Urinary bladder (tissue), 4 donors: ENCODE data around the gene BCL7A. TPM values are rescaled to one million over a fixed set of nuclear protein-coding genes. Genes with fewer than 3 reads are reported as not detected.
A peak's percentile ranks its signal among the peaks of the same experiment; 100 is the strongest.

ENCODE experiments used
- DNase-seq: peaks from one replicate; pipeline ENCODE4 v3.0.0-alpha.2; 2015; ENCODE audit errors: extremely low spot score
- H3K27ac ChIP-seq: one replicate; pipeline ENCODE4 v1.5.1; 2013; ENCODE audit warnings: low read depth, mild to moderate bottlenecking, moderate library complexity
- H3K36me3 ChIP-seq: one replicate; pipeline ENCODE4 v1.6.1; 2013; ENCODE audit warnings: mild to moderate bottlenecking, moderate library complexity; ENCODE audit not compliant: insufficient read depth
- H3K4me1 ChIP-seq: one replicate; pipeline ENCODE4 v1.6.1; 2013; ENCODE audit warnings: mild to moderate bottlenecking, moderate library complexity; ENCODE audit not compliant: insufficient read depth
- H3K4me3 ChIP-seq: one replicate; pipeline ENCODE4 v1.5.1; 2013; ENCODE audit warnings: low read depth, low read length
- WGBS: extraction: QIAGEN DNeasy Blood & Tissue Kit; methylation state at CpG from one replicate; pipeline ENCODE4 v1.1.7; 2013; 5-methylcytosine and 5-hydroxymethylcytosine counted together
- polyA plus RNA-seq: library from polyadenylated mRNA; stranded (reverse); fragments of 200-250 nt; gene quantifications from one replicate; pipeline ENCODE4 v1.2.3, GENCODE V29; 2013
- total RNA-seq: library from RNA; depleted of rRNA; stranded (reverse); fragments of >200 nt; gene quantifications from one replicate; pipeline ENCODE4 v1.2.3, GENCODE V29; 2014
- donor health status: healthy with polysubstance abuse.
- donor health status: healthy.

The BCL7A gene
- total and polyA plus RNA-seq, 2 donors, result 7.8 to 9.1 TPM

DNA sequence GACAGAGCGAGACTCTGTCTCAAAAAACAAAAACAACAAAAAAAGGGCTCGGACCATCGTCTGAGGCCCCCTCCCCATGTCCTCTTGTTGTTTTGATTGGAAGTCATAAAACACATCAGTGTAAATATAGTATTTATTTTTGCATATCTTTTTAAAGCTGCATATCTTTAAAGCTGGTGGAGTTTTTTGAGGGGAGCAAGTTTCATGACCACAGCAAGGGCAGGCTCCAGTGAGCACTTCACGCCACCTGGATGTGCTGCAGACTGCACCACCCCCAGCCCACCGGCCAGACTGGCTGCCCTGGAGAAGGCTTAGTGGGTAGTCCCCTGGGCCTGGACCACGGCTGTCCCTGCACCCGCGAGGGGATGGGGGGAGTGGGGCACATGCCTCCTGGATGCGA lies 11.9 kb upstream of the BCL7A start:
- WGBS, result 84% methylated on average over 9 of the region's 9 CpGs
- no peak for DNase-seq
- Histone ChIP-seq H3K27ac (no peak overlapping the region), H3K36me3 (no peaks in the 10 kb centered on the region), H3K4me3 (no peak overlapping the region), H3K4me1 (no peaks in the 10 kb centered on the region)

DNA sequence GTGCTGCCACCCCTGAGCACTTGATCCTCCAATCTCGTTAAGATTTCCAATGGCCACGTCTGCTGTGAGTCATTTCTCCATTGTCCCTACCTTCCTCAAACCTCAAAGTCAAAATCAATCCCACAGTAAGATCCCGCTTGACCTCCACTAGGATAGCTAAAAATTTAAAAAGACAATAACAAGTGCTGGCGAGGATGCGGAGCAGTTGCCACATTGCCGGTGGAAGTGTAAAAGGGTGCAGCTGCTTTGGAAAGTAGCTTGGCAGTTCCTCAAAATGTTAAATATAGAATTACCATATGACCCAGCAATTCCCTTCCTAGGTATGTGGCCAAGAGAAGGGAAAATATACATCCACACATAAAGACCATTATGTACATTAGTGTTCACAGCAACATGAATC lies 9.5 kb upstream of the BCL7A start:
- Histone ChIP-seq H3K4me3 (no peak overlapping the region), H3K4me1 (no peaks in the 10 kb centered on the region), H3K36me3 (no peaks in the 10 kb centered on the region), H3K27ac (no peak overlapping the region)
- DNase-seq, result no peak
- WGBS, result 90% methylated on average over 6 of the region's 6 CpGs

DNA sequence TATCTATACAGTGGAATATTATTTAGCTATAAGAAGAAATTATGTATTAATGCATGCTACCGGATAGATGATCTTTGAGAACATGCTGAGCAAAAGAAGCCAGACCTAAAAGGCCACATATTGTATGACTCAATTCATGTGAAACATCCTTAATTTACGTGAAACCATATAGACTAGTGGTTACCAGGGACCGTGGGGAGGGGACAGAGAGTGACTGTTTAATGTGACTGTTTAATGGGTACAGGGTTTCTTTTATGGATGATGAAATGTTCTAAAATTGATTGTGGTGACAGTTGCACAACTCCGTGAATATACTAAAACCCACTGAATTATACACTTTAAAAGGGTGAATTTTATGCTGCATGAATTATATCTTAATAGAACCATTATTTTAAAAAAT lies 8.5 kb upstream of the BCL7A start:
- 92% methylated on average over 4 of the region's 4 CpGs for WGBS
- H3K4me3 ChIP-seq, result no peak overlapping the region
- H3K4me1 ChIP-seq, result no peaks in the 10 kb centered on the region
- no peaks in the 10 kb centered on the region for H3K36me3 ChIP-seq
- no peak overlapping the region for H3K27ac ChIP-seq
- no peak for DNase-seq

DNA sequence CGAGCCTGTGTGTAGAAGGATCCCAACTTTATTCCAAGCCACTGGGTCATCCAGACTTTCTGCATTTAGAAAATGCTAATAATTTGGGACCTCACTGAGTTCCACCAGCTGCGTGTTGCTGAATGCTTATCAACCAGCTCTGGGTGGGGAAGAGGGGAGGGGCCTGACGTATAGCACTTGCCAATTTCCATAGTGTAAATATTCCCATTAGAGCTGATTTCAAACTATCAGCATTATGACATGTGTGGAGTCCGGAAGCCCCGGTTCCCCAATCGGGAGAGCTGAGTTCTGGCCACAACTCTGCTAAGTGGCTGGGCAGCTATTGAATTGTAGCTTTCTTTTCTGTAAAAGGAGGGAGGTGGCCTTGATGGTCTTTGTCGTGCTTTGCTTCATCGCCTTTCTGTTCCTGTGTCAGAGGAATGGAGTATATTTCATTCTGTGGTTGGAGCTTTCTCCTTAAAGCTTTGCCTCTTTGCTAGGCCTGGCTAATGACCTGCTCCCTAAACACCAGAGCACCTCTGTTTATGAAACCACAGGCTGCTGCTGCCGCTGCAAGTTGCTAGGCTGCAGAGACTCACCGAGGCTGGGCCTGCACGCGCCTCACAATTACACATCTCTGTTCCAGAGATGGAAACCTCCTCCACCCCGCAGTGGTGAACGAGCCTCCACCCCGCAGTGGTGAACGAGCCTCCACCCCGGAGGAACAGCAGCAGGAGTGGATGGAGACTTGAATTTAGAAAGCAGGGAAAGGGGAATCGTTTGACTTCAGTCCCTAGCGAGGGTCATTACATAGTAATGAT lies 7.7 kb upstream of the BCL7A start:
- H3K27ac ChIP-seq, result no peak overlapping the region
- no peak overlapping the region for H3K4me3 ChIP-seq
- H3K36me3 ChIP-seq, result no peaks in the 10 kb centered on the region
- no peaks in the 10 kb centered on the region for H3K4me1 ChIP-seq
- no peak for DNase-seq
- 75% methylated on average over 19 of the region's 19 CpGs for whole genome bisulfite sequencing

DNA sequence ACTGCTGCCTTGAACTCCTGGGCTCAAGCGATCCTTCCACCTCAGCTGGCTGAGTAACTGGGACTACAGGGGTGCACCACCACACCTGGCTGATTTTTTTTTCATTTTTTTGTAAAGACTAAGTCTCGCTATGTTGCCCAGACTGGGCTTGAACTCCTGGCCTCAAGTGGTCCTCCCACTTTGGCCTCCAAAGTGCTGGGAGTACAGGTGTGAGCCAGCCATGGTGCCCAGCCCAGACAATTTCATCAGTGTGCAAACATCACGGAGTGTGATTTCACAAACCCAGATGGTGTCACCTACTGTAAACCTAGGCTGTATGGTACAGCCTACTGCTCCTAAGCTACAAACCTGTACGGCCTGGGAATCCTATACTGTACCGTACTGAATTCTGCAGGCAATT lies 6.9 kb upstream of the BCL7A start:
- no peaks in the 10 kb centered on the region for H3K36me3 ChIP-seq
- 94% methylated on average over 5 of the region's 5 CpGs for WGBS
- no peaks in the 10 kb centered on the region for H3K4me1 ChIP-seq
- no peak for DNase-seq
- H3K27ac ChIP-seq, result no peak overlapping the region
- H3K4me3 ChIP-seq, result no peak overlapping the region

DNA sequence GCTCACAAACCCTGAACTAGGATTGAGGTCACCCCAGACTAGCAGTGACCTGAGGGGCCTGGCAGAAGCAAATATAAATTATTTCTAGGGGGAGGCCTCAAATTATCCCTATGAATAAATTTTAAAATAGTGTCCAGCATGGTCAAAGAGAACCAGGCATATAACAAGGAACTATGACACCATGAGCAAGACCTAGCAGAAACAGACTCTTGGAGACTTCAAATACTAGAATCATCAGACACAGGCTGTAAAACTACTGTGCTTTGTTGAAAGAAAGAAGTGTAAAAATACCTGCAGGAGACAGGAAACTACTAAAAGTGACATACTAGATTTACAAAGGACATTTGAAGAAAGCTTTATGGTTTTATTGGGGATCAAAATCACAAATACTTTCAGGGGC lies 3.2 kb upstream of the BCL7A start:
- no peaks in the 10 kb centered on the region for H3K4me1 ChIP-seq
- no peak overlapping the region for H3K27ac ChIP-seq
- no peaks in the 10 kb centered on the region for H3K36me3 ChIP-seq
- DNase-seq, result no peak
- H3K4me3 ChIP-seq, result no peak overlapping the region

DNA sequence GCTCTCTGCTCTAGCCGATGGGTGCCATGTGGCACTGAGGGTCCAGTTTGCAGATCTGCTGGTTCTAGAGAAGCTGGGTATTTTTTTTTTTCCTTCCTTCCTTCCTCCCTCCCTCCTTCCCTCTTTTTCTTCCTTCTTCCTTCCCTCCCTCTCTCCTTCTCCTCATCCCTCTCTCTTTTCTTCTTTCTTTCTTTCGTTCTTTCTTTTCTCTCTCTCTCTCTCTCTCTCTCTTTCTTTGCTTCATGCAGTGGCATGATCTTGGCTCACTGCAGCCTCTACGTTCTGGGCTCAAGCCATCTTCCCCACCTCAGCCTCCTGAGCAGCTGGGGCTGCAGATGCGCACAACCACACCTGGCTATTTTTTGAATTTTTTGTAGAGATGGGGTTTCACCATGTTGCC lies 2.7 kb upstream of the BCL7A start:
- Histone ChIP-seq H3K36me3 (no peaks in the 10 kb centered on the region), H3K27ac (no peak overlapping the region), H3K4me1 (no peaks in the 10 kb centered on the region), H3K4me3 (no peak overlapping the region)
- 93% methylated on average over 4 of the region's 4 CpGs for WGBS
- no peak for DNase-seq

DNA sequence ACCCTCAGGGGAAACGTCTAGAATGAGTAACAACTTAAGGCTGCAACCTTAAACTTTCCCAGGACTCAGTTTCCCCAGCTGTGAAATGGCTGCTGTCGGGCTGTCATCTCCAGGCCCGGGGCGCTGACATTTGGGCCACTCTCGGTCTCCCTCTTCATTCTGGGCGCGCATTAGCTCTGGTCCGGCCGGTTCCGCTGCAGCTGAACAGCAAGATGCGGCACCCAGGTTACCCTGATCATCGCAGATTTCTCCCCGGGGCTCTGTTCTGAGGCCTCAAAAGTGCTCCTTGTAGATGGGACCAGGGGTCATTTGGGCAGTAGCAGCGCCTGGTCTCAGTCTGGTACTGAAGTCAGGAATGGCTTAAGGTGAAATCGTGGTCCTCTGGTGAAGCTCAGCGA lies 890 bp upstream of the BCL7A start:
- Histone ChIP-seq H3K27ac (no peak overlapping the region), H3K4me1 (no peaks in the 10 kb centered on the region), H3K36me3 (no peaks in the 10 kb centered on the region), H3K4me3 (no peak overlapping the region)
- WGBS, result 54% methylated on average over 16 of the region's 16 CpGs
- no peak for DNase-seq

DNA sequence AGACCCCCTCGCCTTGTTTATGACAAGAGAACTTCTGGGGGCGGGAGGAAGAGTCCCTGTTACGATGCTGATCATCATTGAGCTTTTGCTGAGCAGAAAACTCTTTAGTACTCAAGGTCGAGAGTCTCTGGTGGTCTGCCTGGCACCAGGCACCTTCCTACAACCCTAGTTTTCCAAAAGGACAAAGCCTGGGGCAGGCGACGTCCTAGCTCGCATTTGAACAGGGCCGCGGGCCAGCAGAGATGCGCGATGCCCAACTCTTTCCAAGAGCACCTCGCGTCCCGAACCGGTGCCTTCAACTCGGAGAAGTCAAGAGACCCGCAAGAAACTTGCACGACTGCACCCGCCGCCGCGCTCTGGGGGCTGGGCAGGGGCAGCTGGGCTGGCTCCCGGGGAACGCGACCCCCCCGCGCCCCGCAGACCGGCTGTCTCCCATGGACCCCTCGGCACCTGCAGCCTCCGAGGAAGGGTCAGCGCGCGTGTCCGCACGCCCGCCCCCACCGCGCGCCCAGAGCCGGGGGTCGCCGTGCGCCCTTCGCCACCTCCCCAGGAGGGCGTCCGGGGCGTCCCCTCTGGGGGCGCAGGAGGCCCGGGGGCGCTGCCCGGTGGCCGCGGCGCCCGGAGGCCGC lies 377 bp upstream of the BCL7A start:
- no peak for DNase-seq

DNA sequence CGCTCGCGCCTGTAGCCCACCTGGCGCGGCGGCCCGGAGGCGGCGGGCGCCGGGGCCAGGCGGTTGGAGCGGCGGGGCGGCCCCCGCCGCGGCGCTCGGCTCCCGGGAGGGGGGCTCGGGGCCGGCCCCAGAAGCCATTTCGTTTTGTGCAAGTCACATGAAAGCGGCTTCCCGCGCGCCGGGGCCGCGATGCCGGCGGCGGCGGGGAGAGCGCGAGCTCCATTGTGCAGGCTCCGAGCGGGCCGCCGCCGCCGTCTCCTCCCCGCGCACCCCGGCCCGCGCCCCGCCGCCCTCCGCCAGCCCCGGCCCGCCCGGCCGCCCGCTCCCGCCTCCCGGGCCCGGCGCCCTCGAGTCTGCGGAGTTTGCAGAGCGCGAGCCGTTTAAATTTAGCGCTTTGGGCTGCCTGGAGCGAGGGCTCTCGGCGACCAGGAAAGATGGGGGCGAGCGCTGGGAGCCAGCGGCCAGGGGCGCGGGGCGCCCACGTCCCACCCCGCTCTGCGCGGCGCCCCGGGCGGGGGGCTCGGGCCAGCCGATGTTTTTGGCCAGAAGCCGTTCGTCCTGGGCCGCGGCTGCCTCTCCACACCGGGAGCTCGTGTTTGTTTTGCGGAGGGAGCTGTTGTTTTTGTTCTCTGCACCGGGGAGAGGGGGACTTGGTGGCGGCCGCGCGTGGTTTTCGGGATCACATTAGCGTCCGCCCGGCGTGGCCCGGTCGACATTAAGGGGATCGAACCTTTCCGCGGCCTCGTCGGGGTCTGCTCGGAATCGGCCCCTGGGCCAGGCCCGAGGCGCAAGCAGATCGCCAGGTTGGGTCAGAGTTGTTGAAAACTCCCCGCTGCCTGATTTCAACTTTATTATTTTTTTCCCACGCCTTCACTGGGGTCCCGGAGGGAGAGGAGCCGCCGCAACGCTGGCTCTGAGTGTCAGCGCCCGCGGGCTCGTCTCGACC lies 982 bp downstream of the BCL7A start:
- under 1% methylated on average over 122 of the region's 124 CpGs for WGBS
- Histone ChIP-seq H3K36me3 (no peaks in the 10 kb centered on the region), H3K4me3 (peak overlapping the region; percentile 96), H3K4me1 (no peaks in the 10 kb centered on the region), H3K27ac (peak overlapping the region; percentile 90)
- no peak for DNase-seq

More for the DNA sequence above, 377 bp upstream of the BCL7A start:
- Histone ChIP-seq H3K4me1 (no peaks in the 10 kb centered on the region), H3K4me3 (peak overlapping the region; percentile 96), H3K36me3 (no peaks in the 10 kb centered on the region), H3K27ac (peak overlapping the region; percentile 43)
- 1% methylated on average over 57 of the region's 57 CpGs for WGBS

DNA sequence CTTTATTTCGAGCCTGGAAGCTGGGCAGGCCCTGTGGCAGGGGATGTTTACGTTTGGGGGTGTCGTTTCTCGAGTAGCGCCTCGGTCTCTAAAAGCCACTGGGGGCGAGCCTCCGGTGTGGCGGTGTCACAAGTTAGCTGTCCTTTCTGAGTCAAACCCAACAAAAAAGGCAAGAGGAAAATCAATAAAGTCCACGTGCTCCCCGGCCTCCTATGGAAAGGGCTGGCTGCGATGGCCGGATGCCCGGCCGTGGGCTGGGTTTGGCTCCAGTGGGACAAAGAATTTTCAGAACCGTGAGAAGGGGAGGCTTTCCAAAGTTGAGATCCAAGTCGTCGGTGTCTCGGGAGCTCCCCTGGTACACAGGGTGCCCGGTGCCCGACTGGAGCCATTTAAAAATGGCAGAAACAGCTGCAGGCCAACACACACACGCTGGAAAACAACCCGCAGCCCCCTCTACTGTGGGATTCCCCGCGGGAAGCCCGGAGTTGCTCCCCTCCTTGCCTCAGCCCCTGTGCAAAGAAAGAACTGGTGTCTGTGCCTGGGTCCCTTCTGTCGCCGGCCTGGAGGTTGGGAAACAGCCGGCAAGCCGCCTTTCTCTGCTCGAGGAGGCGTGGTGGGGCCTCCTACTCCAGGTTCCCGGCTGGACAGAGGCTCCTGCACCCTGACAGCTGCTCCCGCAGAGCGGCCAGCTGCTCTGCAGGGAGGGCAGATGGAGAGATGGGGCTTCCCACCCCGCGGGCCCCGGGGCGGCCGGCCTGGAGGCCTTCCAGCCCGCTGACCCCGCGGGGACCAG lies 1.9 kb downstream of the BCL7A start:
- Histone ChIP-seq H3K4me1 (no peaks in the 10 kb centered on the region), H3K36me3 (no peaks in the 10 kb centered on the region), H3K27ac (peak overlapping the region; percentile 90), H3K4me3 (peak overlapping the region; percentile 96)
- WGBS, result 8% methylated on average over 43 of the region's 43 CpGs
- DNase-seq, result peak; percentile 39

DNA sequence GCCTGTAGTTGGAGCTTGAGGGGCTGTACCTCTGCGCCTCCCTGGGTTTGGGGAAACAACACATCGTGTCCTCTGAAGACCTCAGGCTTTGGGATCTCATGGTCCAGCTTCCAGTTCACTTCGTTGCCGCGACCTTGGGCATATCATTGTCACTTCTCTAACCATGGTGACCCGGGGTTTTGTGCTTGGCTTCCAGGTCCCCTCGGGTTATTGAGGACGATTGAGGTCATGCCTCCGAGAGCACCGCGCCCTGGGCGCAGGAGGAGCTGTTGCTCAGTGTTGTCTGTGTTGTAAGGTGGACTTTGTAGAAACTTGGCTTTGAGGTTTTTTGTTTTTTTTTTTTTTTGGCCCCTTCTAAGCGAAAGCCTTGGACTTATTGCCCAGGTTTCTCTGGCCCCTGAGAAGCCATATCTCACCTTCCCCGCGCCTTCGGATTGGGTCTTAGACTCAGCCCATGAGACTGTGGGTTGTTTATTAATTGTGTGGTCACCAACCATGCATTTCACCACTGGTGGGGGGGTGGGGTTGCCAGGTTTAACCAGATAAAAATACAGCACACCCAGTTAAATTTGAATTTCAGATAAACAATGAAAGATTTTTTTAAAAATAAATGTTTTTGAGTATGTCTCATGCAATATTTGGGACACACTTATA lies 2.6 kb downstream of the BCL7A start:
- Histone ChIP-seq H3K36me3 (no peaks in the 10 kb centered on the region), H3K4me3 (peak overlapping the region; percentile 96), H3K4me1 (no peaks in the 10 kb centered on the region), H3K27ac (peak overlapping the region; percentile 62)
- DNase-seq, result no peak
- 72% methylated on average over 16 of the region's 16 CpGs for WGBS
